C4-2B (cell line): ENCODE results near the gene SBK2.
"Not testable (repeated sequence)": the region's sequence is repeated elsewhere in the genome, so short reads cannot be mapped to it uniquely, and the experiment has no call there.

ENCODE experiments used
- H3K27ac ChIP-seq: fragments of 450-650 bp; 2 replicates; pipeline ENCODE4 v1.5.1; 2017
- CTCF ChIP-seq: fragments of 450-650 bp; conservative IDR thresholded peaks from 2 replicates; pipeline ENCODE4 v1.5.1; 2017; ENCODE audit warnings: mild to moderate bottlenecking
- ZFX ChIP-seq: fragments of 450-650 bp; IDR thresholded peaks from 2 replicates; pipeline ENCODE4 v1.6.1; 2017

The SBK2 gene

GRCh38 chr19:55579766-55580621 lies 43.1 kb upstream of the SBK2 start:
- no peak for TF ChIP-seq CTCF
- TF ChIP-seq ZFX, result no peak
- H3K27ac ChIP-seq, result peak overlapping the region; percentile 63

GRCh38 chr19:55578761-55579747 lies 42.1 kb upstream of the SBK2 start:
- TF ChIP-seq CTCF, result no peak
- TF ChIP-seq ZFX, result no peak
- peak overlapping the region; percentile 63; the same call in 1 of the 2 replicates for H3K27ac ChIP-seq

GRCh38 chr19:55578031-55578760 lies 41.3 kb upstream of the SBK2 start:
- TF ChIP-seq ZFX, result no peak
- no peak for TF ChIP-seq CTCF

GRCh38 chr19:55576746-55577145 lies 39.8 kb upstream of the SBK2 start:
- no peak for TF ChIP-seq ZFX
- no peak for TF ChIP-seq CTCF
- H3K27ac ChIP-seq, result no peak overlapping the region

More at GRCh38 chr19:55578031-55578760, 41.3 kb upstream of the SBK2 start:
- no peak overlapping the region for H3K27ac ChIP-seq

GRCh38 chr19:55573929-55574328 lies 37.0 kb upstream of the SBK2 start:
- H3K27ac ChIP-seq, result not testable (repeated sequence)

GRCh38 chr19:55569477-55569876 lies 32.5 kb upstream of the SBK2 start:
- H3K27ac ChIP-seq, result not testable (repeated sequence)

GRCh38 chr19:55567708-55568328 lies 30.9 kb upstream of the SBK2 start:
- no peak overlapping the region for H3K27ac ChIP-seq
- TF ChIP-seq ZFX (no peak), CTCF (no peak)
